Fibroblast of peridontal ligament (primary cell): ENCODE data around the gene HOXD11.
A peak's percentile ranks its signal among the peaks of the same experiment; 100 is the strongest.

ENCODE experiments used
- DNase-seq: peaks from one replicate; pipeline ENCODE4 v3.0.0-alpha.2; 2010; ENCODE audit errors: extremely low read depth

HOXD11 gene

DNA sequence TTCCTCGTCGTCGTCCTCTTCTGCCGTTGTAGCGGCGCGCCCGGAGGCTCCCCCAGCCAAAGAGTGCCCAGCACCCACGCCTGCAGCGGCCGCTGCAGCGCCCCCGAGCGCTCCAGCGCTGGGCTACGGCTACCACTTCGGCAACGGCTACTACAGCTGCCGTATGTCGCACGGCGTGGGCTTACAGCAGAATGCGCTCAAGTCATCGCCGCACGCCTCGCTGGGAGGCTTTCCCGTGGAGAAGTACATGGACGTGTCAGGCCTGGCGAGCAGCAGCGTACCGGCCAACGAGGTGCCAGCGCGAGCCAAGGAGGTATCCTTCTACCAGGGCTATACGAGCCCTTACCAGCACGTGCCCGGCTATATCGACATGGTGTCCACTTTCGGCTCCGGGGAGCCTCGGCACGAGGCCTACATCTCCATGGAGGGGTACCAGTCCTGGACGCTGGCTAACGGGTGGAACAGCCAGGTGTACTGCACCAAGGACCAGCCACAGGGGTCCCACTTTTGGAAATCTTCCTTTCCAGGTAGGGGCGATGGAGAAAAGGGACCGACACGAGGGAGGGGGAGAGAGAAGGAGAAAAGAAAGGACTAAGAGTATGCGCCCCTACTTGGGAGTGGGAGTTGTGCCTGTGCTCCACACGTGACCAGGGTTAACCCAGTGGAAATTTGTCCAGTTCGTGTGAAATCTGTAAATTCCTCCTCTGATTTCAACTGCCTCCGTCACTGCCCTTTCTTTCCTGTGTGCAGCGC, 13.8 kb upstream of the HOXD11 start:
- DNase-seq, result no peak

DNA sequence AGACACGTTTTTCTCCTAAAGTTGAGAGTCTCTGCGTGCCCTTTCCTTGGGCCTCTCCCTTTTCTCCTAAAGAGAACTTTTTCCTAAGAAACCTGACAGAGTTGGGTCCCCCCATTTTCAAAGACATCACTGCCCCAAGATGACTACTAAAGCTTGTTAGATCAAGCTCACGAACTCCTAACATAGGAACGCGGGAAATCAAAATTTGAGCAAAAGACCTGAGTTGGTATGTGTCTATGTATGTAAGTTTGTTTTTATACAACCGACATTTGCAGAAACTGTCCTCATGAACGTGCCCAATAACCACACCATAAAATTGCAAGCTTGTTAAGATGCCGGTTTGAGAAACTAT, 13.2 kb upstream of the HOXD11 start:
- DNase-seq, result no peak

- no peak for DNase-seq
These were observed 12.7 kb upstream of the HOXD11 start for GRCh38 chr2:176094349-176094748.

DNA sequence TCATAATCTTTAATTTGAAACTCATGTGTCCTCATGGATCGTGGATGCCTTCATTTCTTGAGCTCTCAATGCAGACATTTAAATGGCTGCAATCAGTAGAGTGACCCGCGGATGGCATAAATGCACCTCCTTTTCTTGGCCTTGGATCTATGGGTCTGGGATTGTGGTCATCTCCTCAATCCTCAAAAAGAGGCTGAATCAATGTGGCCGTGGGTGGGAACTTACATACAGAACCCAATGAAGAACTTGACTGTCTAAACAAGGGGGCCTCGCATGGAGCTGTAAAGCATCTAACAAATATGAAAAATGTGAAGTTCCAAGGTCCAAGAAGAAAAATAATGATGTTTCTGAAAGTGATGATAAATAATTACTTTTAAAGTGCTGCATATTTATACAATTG, 11.7 kb upstream of the HOXD11 start:
- DNase-seq, result no peak

GRCh38 chr2:176096243-176096985, 10.7 kb upstream of the HOXD11 start:
- peak; percentile 18 for DNase-seq

DNA sequence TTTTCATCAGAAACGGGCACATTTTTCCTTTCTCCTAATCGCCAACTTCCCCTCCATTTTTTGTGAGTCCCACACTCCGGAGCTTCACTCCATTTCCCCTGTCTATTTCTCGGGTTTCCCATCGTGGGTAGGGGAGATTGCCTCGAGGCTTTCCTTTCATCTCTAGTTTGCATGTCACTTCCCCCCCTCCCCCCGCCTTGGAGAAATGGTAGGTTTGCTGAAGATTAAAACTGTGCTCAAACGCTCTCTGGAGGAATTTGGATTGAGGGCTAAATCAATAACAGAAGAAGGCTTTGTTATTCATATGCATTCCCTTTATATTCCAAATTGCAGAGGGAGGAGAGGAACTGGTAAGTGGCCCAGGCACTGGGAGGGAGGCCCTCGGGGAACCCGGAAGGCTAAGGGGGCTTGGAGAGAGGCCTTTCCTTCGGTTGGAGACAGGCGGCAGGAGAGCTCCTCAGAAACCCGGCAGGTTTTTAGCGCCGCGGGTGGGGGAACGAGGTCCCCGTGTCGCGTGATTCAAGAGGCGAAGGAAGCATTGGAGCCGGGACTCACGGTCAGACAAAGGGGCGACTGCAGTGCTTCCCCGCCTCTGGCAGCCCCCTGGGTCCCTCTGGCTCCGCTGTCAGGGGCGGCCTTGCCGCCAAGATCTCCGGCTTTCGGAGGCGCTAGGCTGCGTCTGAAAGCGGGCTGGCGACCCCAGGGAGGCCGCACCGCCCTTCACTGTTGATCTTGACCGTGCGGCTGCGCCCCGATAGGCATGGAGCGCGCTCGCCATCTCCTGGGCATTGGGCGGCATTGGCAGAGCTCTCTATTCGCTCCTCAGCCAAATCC, 9.9 kb upstream of the HOXD11 start:
- peak; percentile 64 for DNase-seq

DNA sequence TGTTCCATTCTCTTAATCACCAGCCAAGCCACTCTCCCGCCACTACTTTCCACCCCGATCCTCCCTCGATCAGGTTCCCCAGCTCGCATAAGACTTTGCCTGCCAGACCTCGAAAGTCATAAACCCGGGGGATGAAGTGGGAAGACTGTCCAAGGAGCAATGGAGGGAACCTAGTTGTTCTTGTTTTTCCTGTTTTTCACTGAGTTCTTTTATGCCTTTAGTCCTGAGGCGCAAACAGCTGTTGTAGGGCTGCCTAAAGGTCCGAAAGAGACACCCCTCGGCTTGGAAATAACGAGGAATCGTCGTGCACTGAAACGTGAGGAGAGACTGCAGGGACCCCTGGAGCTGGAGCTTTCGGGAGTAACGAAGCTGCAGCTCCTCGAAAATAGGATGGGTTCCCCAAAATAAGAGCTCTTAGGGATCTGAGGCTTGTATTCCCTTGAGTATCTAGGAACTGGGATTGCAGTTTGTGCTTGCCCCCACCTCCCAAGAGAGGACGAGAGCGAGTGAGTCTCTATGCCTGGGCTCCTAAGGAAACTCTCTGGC, 9.2 kb upstream of the HOXD11 start:
- DNase-seq, result no peak

GRCh38 chr2:176098366-176099158, 8.5 kb upstream of the HOXD11 start:
- DNase-seq, result no peak

DNA sequence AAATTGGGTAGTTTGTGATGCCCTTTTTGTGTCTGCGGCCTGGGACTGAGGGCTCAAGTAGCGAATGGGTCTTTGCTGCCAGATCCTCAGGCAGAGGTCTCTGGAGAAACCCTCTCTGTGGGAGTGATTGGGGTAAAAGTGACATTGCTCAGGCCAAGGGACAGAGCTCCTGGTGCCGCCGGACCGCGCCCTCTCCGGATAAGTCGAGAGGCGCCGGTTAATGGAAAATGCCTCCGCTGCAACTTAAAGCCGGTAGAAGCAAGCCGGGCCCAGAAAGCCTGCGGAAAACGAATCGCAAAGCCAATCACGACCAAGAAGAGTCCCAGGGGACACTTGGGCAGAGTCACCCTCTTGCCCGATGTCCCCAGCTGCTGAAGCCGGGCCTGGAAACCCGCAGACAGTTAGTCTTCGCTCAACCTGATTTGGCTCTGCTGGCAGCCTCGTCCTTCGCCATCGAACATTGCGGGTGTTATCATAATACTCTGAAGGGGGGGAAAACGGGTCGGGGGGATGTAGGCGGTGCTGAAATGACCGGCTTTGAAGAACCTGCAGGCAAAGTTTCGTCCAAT, 7.8 kb upstream of the HOXD11 start:
- no peak for DNase-seq

- no peak for DNase-seq
These were observed 7.1 kb upstream of the HOXD11 start, which contains the start of gene HOXD12 for GRCh38 chr2:176099728-176100546. HOXD12 (plus strand) TSS chr2:176099795; CDS start chr2:176099802, 7 bp downstream.

DNA sequence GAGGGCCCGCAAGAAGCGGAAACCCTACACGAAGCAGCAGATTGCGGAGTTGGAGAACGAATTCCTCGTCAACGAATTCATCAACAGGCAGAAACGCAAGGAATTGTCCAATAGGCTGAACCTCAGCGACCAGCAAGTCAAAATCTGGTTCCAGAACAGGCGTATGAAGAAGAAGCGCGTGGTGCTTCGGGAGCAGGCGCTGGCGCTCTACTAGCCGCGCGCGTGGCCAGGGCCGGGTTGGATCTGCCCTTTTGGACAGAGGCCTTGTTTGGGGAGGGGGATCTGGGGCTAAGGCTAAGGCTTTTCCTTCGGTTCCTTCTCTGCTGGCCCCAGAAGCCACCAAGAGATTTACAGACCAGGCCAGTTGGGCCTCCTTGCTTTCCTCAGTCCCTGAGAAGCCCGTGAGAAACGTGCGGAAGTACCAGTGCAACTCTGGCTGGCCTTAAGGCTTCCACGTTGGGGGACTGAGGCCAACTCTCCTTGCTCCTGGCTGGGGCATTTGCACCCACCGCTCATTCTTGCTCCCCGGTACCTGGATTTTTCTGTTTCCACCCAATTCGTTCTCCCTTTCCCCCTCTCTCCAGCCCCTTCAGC, 6.4 kb upstream of the HOXD11 start:
- DNase-seq, result no peak

GRCh38 chr2:176101216-176101830, 5.8 kb upstream of the HOXD11 start:
- DNase-seq, result no peak

GRCh38 chr2:176101842-176102241, 5.2 kb upstream of the HOXD11 start:
- DNase-seq, result no peak

- DNase-seq, result no peak
These were observed 4.7 kb upstream of the HOXD11 start for GRCh38 chr2:176102309-176102866.

GRCh38 chr2:176103194-176103593, 3.9 kb upstream of the HOXD11 start:
- no peak for DNase-seq

GRCh38 chr2:176103742-176104315, 3.3 kb upstream of the HOXD11 start:
- DNase-seq, result no peak

DNA sequence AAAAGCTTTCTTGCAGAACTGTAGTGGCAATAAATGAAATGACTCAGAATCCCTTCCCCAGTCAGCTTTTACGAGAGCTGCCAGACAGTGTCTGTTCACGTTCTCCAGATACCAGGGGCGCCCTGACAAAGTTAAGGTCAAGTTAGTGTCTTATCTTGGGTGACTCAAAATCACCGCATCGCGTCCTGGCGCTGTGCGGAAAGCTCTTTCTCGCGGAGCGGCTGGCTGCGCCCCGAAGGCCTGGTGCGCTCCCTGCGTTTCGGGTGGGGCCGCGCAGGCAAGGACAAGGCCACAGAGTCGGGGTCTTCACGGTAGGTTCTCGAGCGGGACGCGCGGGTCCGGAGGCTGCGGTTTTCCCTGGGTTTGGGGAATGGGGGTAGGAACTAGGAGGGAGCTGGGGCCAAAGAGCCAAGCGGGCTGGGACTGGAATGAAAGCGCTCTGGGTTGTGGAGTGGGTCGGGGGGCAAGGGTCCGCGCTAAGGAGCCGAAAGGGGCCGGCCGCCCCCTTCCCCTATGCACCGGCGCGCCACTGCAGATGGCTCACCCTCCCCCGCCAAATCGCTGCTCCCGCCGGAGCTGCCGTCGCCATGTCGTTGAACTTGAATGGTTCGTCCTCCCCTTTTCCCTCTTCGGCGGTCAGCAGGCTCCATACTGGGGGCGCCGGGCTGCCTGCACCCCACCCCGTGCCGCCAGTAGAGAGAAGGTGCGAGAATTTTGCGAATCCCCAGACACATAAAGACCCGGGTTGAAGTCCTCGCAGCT, 2.6 kb upstream of the HOXD11 start:
- DNase-seq, result no peak
